CD4-positive, alpha-beta T cell treated with Interferon gamma for 1 hour (primary cell): ENCODE data around the gene HTR6.

Experiments used
- DNase-seq: peaks from one replicate; pipeline ENCODE4 v3.0.0-alpha.2; 2020

HTR6 gene

GRCh38 chr1:19657511-19657910, 7.2 kb upstream of the HTR6 start:
- DNase-seq, result no peak

GRCh38 chr1:19658186-19658585, 6.5 kb upstream of the HTR6 start:
- DNase-seq, result no peak

DNA sequence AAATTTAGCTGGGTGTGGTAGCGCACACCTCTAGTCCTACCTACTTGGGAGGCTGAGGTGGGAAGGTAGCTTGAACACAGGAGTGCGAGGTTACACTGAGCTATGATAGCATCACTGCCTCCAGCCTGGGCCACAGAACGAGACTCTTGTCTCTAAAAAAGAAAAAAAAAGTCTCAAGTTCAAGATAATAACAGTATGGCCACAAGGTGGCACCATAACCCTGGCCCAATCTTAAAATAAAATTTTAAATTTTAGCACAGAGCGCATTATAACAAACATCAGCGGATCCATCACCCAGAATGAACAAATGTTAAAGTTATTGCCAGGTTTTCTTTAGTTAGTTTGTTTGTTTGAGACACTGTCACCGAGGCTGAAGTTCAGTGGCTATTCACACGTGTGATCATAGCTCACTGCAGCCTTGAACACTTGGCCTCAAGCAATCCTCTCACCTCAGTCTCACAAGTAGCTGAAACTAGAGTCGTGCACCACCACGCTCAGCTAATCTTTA, 2.9 kb upstream of the HTR6 start:
- no peak for DNase-seq

DNA sequence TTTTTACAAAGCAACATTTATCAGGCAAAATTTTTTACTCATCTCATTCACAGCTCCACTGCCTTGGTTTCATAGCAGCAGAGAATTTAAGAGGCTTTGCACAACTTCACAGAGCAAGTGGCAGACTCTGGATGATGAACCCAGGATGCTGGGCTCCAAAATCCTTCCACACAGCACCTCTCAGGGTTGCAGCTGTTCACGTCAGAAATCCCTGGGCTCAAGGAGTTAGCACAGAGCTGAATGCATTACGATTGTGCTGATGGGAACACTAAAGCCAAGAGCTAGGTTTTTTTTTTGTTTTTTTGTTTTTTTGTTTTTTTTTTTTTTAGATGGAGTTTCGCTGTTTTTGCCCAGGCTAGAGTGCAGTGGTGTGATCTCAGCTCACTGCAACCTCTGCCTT, 2.4 kb upstream of the HTR6 start:
- DNase-seq, result no peak

DNA sequence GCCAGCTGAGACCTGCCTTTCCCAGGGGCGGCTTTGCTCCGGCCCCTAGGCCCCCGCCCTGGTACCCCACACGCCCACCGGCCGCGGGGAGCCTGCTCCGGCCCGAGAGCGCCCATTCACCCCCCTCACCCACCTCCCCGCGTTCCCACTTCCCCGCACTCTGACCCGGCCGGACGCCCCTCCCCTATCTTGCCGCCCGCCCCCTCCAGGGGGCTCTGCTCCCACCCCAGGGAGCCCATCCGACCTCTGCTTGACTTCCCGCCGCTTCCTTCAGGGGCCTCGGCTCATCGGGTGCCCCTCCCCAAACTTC, 466 bp downstream of the HTR6 start:
- DNase-seq, result no peak

GRCh38 chr1:19665496-19666465, 1.1 kb downstream of the HTR6 start:
- no peak for DNase-seq

- DNase-seq, result no peak
Observed at GRCh38 chr1:19668888-19669287, 4.2 kb downstream of the HTR6 start.

DNA sequence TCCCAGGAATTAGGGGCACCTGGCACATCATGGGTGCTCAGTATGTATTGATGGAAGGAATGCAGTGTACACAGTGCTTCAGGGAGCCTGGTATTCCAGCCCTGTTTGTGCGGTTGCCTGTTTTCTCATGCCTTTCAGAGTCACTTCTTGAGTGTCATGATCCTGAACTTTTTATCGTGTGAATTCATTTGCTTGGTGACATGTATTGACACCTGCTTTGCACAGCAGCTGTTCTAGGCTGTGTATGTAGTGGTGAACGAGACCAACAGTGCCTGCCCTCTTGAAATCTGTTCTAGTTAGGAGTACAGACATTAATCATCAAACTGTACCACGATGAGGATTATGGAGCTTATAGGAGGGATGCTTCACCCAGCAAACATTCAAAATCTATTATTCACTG, 6.1 kb downstream of the HTR6 start:
- no peak for DNase-seq

DNA sequence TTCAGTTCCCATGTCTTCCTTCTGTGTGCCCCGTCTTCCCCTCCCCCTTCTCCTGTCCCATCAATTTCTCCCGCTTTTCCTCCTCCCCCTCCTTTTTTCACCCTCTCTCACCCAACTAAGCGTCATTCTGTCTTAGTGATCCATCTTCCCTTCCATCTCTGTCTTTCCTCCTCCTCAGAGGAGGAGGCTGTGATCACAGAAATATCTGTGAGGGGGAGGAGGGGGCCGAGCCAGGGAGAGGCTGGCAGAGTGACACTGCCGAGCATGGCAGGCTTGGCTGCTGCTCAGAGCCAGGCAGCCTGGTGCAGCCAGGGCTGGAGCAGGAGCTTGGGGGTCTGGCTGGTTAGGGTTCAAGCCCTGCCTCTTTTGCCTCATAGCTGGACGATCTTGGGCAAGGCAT, 7.6 kb downstream of the HTR6 start:
- DNase-seq, result no peak

DNA sequence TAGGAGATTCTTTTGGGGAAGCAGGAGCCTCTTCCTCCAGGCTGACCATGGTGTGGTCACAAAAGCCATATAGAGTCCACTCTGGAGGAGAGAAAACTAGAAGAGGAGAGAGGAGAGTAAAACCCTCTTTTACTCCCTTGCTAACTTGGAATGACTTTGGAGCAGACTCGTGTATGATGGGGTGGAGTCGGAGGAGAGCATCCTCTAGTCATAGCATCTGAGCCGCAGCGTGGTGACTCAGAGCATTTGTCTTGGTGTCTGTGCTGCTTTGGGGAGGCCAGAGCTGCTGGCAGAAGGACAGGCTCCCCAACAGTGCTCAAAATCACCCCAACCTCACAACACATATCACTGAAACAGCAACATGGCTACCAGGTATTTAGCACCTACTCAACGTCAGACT, 11.1 kb downstream of the HTR6 start:
- no peak for DNase-seq

GRCh38 chr1:19676438-19676922, 11.8 kb downstream of the HTR6 start:
- no peak for DNase-seq

GRCh38 chr1:19678493-19678892, 13.8 kb downstream of the HTR6 start:
- no peak for DNase-seq

DNA sequence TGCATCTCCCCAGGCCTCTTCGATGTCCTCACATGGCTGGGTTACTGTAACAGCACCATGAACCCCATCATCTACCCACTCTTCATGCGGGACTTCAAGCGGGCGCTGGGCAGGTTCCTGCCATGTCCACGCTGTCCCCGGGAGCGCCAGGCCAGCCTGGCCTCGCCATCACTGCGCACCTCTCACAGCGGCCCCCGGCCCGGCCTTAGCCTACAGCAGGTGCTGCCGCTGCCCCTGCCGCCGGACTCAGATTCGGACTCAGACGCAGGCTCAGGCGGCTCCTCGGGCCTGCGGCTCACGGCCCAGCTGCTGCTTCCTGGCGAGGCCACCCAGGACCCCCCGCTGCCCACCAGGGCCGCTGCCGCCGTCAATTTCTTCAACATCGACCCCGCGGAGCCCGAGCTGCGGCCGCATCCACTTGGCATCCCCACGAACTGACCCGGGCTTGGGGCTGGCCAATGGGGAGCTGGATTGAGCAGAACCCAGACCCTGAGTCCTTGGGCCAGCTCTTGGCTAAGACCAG, 14.3 kb downstream of the HTR6 start:
- no peak for DNase-seq

DNA sequence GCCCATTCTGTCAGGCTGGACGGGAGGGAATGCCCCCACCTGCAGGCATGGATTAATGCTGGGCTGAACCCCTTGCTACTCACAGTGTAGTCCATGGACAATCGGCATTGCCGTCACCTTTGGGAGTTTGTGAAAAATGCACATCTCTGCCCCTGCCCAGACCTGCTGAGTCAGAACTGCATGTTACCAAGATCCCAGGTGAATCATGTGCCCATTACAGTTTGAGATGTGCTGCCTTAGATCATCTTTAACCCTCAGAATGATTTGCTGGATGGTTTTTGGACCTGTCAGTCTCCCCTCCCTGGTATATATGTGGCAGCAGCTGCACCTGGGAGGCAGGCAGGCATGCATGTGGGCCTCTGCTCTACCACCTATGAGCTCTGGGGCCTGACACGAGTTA, 15.0 kb downstream of the HTR6 start:
- no peak for DNase-seq

DNA sequence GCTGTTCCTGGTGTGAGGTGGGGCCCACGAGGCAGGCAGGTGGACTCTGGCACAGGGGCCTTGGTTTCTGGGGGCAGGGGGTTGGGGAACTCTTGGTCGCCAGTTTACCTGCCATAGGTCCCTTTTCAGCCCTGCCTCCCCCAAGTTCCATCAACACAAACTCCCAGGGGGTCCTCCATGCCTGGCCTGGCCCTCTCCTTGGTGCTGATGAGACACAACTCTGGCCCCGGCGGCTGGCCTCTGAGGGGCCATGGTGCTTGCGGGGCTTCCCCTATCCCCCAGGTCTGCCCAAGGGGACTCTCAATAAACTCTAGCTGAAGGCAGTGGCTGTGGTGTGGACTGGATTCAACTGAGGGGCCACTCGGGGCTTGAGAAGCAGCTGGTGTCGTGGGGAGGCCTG, 16.0 kb downstream of the HTR6 start:
- no peak for DNase-seq

- no peak for DNase-seq
Observed at GRCh38 chr1:19682257-19682656, 17.6 kb downstream of the HTR6 start.

DNA sequence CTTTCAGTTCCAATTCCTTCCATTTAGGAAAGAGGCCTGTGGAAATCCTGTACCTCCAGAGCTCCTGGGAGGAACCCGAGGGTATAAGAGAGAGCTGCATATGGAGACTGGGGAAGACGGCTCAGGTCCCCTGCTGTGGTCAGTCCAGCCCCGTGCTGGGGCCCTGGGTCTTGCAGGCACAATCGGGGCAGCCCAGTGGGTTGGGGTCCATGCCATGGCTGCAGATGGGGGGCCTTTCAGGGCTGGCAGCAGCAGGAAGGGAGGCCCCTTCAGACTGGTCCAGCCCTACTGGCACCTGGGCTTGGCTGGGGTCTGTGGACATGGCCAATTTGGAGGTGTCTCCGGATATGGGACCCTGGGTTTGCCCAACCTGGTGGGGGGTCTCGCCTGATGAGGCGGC, 18.2 kb downstream of the HTR6 start:
- no peak for DNase-seq

- DNase-seq, result no peak
Observed at GRCh38 chr1:19683351-19683750, 18.7 kb downstream of the HTR6 start.

DNA sequence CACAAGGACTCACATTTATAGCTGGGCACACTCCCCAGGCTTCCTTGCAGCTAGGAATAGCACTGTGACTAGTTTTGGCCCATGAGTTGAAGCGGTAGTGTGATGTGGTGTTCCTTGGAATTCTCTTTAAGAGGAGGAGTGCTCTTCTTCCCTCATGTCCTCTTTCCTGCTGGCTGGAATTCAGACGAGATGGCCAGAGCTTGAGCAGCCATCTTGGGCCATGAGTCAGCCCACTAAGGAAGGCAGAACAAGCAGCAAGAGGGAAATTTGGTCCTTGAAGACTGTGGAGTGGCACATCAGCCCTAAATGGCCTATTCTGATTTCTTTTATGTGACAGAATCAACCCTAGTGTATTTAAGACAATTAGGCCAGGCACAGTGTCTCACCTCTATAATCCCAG, 20.0 kb downstream of the HTR6 start:
- DNase-seq, result no peak

- DNase-seq, result no peak
Observed at GRCh38 chr1:19685994-19686393, 21.3 kb downstream of the HTR6 start.

DNA sequence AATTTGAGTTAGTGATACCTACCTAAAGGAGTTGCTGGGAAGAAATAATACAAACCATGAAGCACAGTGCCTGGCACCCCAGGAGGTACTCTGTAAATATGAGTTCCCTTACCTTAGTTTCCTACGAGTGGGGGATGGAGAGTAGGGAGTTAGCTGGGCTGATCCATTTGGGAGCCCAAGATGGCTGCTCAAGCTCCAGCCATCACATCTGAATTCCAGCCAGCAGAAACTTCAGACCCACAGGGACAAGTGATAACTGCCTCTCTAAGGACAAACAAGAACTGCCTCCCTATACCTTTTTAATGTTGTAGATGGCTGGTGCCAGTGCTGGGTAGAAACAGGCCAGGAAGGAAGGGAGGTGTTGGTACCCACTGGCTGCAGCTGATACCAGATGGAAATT, 22.7 kb downstream of the HTR6 start:
- no peak for DNase-seq

DNA sequence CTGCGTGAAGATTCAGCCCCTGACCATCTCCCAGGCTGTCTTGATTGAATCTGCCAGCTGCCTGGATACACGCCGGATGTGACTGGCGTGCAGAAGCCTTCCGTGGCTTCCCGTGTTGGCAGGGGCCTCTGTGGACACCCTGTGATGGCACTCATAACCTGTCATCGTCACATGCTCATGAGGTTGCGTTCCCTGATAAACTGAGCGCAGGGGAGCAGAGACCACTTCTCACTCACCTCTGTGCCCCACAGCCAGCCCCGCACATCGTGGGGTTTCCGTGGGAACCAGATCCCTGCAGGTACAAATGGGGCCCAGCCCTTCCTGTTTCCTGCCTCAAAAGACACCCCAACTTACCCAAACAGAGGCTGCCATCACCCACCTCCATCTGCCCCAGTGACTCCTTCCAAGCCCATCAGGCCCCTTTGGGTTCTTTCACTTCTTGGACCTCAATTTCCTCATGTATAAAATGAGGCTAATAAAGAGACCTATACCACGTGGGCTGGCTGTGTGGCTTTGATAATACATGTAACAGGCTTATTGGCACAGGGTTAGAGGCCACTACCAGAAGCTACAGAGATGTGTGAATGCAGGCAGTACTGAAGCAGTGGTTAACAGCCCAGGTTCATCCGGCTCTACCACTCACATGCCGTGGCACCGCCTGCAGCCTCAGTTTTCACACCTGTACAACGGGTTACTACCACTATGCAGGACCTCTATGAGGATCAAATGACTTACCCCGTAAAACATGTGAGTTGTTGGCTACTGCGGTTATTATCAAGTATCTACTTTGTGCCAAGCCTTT, 23.6 kb downstream of the HTR6 start:
- peak; percentile 52 for DNase-seq

GRCh38 chr1:19689085-19689757, 24.5 kb downstream of the HTR6 start:
- no peak for DNase-seq
